Activated T-helper 17 cell treated with anti-CD3 and anti-CD28 coated beads, Interleukin-2, amount 50 U/mL, for 72 hours (primary cell): Measurements from ENCODE around the gene CDK14. TPM values are rescaled to one million over a fixed set of nuclear protein-coding genes. Genes with fewer than 3 reads are reported as not detected.

ENCODE experiments used
- ATAC-seq: fragments of 150-1000 bp; cut with Tn5 transposase; replicated peaks from 2 replicates; pipeline ENCODE4 v1.10.0; 2021; ENCODE audit warnings: mild to moderate bottlenecking, moderate library complexity
- H3K27ac Mint-ChIP-seq: one replicate; pipeline ENCODE4 v1.8.0; 2022; ENCODE audit warnings: mixed read lengths
- H3K27me3 Mint-ChIP-seq: one replicate; pipeline ENCODE4 v1.8.0; 2022; ENCODE audit warnings: mixed read lengths
- H3K36me3 Mint-ChIP-seq: one replicate; pipeline ENCODE4 v1.8.0; 2022; ENCODE audit warnings: low read depth, mild to moderate bottlenecking, mixed read lengths
- H3K4me1 Mint-ChIP-seq: one replicate; pipeline ENCODE4 v1.8.0; 2022; ENCODE audit warnings: mixed read lengths
- H3K4me3 Mint-ChIP-seq: one replicate; pipeline ENCODE4 v1.8.0; 2022; ENCODE audit warnings: mild to moderate bottlenecking, mixed read lengths
- H3K9me3 Mint-ChIP-seq: one replicate; pipeline ENCODE4 v1.8.0; 2022; ENCODE audit warnings: mixed read lengths
- total RNA-seq, 2 donors: library from RNA; stranded (reverse); gene quantifications; one replicate each; pipeline ENCODE4 v1.2.3, GENCODE V29; 2022

The CDK14 gene
- total RNA-seq, 2 donors from 2014 or later = 0.04 to 1.4 TPM

DNA sequence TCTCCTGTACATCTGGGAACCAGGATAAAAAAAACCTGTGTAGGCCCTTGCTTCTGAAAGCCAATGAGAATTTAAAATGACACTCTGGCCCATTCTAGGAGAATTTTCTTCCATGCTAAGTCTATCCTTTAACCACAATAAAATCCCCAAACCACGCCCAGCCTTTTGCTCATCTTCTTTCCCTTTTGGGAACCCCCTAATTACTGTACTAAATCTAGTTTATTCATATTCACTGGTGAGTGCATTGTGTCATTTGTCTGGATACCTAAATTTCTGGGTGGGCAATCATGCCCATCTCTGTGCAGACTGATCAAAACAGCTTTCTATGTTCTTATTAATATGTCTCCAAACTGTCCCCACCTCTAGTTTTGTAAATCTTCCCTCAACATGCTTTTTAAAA, 11.7 kb upstream of the CDK14 start:
- Mint-ChIP-seq H3K36me3 (no peaks in the 10 kb centered on the region), H3K4me3 (no peak overlapping the region), H3K9me3 (no peaks in the 10 kb centered on the region), H3K4me1 (no peaks in the 10 kb centered on the region), H3K27me3 (no peaks in the 10 kb centered on the region), H3K27ac (no peak overlapping the region)
- ATAC-seq = no peak

DNA sequence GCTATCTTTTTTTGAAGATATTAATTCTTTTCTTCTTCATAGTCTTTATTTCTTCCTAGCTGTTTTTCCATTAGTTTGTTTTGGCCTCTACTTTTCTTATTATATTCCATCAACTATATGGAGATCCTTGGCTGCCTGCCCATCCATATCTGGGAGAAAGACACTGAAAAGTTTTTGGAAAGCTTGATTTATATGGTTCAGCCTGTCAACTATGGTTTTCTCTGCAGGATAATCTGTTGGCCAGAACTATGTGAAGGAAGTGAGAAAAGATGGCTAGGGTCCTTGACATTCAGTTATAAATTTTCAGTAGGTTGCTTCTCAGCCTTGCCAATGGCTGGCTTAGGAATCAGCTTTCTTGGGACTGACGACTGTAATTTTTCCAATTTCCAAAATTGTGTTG, 10.0 kb upstream of the CDK14 start:
- no peaks in the 10 kb centered on the region for H3K4me1 Mint-ChIP-seq
- no peaks in the 10 kb centered on the region for H3K9me3 Mint-ChIP-seq
- H3K27ac Mint-ChIP-seq = no peak overlapping the region
- no peak for ATAC-seq
- no peaks in the 10 kb centered on the region for H3K36me3 Mint-ChIP-seq
- no peak overlapping the region for H3K4me3 Mint-ChIP-seq
- H3K27me3 Mint-ChIP-seq = no peaks in the 10 kb centered on the region

DNA sequence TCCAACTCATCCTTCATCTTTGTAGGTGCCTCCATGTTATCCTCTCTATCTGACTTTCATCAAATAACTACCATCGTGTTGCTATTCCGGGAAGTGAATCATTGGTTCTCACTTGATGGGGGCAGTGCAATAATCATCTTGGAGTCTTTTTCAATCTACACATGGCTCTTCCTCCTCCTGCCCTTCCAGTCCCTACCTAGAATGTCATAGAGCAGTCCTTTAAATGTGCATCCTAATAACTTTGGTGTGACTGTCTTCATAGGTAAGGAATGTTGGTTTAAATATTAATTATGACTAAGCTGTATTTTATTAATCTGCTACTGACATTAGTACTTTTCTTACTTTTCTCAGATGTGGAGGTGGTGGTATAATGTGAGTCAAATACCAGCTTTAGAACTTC, 8.4 kb upstream of the CDK14 start:
- Mint-ChIP-seq H3K4me3 (no peak overlapping the region), H3K27me3 (no peaks in the 10 kb centered on the region), H3K36me3 (no peaks in the 10 kb centered on the region), H3K9me3 (no peaks in the 10 kb centered on the region), H3K27ac (no peak overlapping the region), H3K4me1 (no peaks in the 10 kb centered on the region)
- ATAC-seq = no peak

DNA sequence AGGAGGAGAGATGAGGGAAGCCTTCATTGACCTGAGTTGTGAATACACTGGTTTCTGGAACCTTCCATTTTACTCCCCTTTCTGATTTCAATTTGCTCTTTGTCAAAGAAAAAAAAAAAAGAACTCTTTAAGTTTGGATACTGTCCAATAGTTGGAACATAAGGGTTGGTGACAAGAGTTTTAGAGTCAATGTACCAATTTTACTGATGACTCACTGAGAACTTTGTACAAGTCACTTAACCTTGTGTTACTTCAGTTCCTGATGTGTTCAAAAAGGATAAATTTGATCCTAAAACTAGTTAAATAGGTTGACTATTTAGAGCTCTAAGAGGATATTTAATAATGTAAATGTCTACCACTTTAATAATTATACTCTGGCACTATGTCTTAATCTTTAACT, 4.1 kb upstream of the CDK14 start:
- Mint-ChIP-seq H3K4me3 (no peak overlapping the region), H3K27ac (no peak overlapping the region), H3K4me1 (peaks cover 4% of the 10 kb centered on the region), H3K27me3 (peaks cover 18% of the 10 kb centered on the region), H3K9me3 (no peaks in the 10 kb centered on the region), H3K36me3 (no peaks in the 10 kb centered on the region)
- ATAC-seq = no peak

DNA sequence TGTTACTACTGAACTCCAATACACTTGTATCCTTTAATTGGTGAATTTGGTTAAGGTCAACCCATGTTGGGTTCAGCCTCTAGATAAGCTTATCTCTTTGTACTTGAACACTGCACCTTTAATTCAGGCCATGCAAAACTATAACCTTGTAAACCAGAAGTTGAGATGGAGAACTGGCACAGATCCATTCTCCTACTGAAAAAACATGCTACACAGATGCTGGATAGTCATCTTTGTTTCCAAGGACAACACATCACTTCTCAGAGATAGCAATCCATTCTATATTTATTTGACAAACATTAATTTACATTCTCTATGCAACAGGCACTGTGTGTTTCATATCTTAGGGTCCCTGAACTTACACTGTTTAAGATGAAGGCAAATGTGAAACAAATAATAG, 2.9 kb upstream of the CDK14 start:
- H3K36me3 Mint-ChIP-seq = no peaks in the 10 kb centered on the region
- H3K27me3 Mint-ChIP-seq = peaks cover 30% of the 10 kb centered on the region
- H3K9me3 Mint-ChIP-seq = no peaks in the 10 kb centered on the region
- ATAC-seq = no peak
- no peak overlapping the region for H3K4me3 Mint-ChIP-seq
- H3K4me1 Mint-ChIP-seq = peaks cover 14% of the 10 kb centered on the region
- H3K27ac Mint-ChIP-seq = no peak overlapping the region

DNA sequence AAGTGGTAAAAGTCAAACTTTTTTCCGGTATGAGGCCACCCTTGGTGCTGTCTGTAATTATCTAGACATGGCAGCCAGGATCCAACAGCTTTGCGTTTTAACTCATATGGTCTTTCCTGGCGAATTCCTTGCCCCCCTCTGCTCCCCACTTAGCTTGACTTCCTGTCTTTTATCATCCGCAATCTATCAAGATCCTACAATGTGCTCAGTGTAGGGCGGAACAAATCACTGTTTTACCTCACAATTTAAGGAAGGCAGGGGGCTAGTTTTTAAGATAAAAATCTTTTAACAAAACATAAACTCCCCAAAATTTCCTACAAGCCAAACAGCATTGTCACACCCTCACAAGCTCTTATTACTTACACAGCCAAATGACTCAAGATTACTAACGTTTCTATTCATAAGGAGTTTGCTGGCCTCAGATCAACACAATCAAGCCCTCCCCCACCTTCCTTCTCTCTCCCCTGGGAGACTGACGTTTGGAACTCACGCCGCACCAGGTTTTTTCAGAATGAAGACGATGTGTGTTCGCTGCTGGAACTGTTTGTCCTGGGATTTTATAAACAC, 1.3 kb upstream of the CDK14 start:
- Mint-ChIP-seq H3K27ac (no peak overlapping the region), H3K36me3 (no peaks in the 10 kb centered on the region), H3K4me1 (peaks cover 14% of the 10 kb centered on the region), H3K9me3 (no peaks in the 10 kb centered on the region), H3K4me3 (peak overlapping the region; percentile 51), H3K27me3 (peaks cover 39% of the 10 kb centered on the region)
- peak; percentile 18 for ATAC-seq

DNA sequence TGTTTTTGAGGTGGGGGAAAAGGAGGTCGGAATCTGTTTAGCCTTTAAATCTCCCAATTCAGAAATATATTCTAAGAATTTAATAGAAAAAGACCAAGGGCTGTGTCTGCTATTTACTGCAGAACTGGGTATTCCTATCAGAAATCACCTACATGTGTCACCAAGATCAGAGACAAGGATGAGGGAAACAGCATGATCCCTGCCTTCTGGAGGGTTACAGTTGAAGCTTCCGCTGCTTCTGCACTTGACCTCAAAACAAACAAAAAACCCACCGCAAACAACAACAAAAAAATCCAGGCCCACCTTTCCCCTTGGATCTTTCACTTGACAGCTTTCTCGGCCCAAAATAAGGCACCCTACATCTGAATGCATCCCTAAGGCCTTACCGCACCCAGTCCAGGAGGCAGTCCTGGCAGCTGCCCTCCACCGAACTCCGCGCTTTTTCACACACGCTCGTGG, 750 bp upstream of the CDK14 start:
- Mint-ChIP-seq H3K27ac (no peak overlapping the region), H3K4me1 (peaks cover 14% of the 10 kb centered on the region), H3K36me3 (no peaks in the 10 kb centered on the region), H3K27me3 (peaks cover 39% of the 10 kb centered on the region), H3K9me3 (no peaks in the 10 kb centered on the region), H3K4me3 (peak overlapping the region; percentile 51)
- no peak for ATAC-seq

DNA sequence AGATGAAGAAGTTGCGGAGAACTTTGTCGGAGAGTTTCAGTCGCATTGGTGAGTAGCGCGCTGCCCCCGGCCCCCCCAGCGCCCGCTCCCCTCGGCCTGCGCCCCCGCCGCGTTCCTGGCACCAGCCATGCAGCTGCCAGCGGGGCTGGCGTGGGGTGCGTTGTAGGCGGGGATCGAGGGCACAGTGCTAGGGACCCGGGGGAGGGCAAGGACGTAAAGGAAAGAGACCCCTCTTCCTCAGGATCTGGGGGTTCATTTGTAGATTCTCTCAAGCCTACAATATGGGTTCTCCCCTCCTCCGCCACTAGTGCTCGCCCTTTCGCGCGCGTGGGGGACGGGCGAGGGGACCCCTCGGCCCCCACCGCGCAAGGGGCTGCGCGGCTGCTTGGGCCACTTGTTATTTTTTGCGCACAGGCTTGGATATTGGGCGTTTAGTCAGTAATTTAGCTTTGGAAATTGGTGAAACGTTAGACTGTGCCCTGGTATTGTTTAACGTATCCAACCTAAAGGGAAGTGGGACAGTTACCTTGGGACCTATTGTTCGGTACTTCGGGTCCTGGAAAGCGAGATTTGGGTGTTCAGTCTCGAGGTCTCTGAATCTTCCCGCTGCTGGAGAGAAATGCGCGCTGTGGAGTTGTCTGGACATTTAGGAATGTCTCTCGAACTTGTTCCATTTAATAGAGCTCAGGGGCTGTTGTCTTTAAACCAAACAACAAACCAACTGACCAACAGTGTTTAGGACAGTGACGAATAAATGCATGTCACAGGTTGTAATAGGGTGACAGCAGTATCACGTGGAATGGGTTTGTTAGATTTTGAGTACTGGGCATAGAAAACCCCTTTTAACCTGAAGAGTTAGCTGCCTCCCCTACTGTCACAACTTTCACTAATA, 796 bp downstream of the CDK14 start:
- H3K4me3 Mint-ChIP-seq = peak overlapping the region; percentile 54
- ATAC-seq = no peak
- H3K27ac Mint-ChIP-seq = no peak overlapping the region

DNA sequence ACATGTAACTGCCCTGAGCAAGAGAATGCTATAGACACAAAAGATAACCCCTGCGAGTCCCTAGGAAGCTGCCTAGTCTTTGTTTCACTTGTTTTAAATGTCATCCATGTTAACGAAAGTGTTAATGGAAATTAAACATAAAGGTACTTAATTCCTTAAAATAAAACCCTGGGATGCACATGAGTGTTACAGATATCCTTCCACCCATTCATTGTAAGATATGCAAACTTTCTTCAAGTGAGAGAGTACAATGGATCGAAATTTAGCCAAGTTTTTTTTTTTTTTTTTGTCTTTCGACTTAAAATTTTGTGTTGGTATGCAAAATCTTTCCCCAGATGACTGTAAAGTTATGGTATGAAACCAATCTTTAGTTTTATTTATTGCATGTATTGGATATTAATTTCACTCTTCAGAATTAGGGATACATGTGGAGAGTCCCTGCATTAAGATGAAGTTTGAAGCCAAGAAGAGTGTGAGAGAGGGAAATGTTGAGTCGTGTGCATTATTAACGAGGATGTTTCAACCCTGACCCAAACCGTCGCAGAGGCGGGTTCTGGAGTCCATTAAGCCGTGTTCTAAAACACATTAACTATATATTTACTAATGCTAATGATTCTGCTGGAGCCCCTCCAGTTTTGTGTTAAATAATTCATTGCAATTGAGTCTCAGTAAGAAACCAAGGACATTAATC, 1.6 kb downstream of the CDK14 start:
- H3K9me3 Mint-ChIP-seq = no peaks in the 10 kb centered on the region
- H3K27me3 Mint-ChIP-seq = peaks cover 49% of the 10 kb centered on the region
- no peak overlapping the region for H3K27ac Mint-ChIP-seq
- H3K4me1 Mint-ChIP-seq = peaks cover 14% of the 10 kb centered on the region
- no peaks in the 10 kb centered on the region for H3K36me3 Mint-ChIP-seq
- ATAC-seq = no peak
- peak overlapping the region; percentile 54 for H3K4me3 Mint-ChIP-seq

More for the DNA sequence above, 796 bp downstream of the CDK14 start:
- Mint-ChIP-seq H3K9me3 (no peaks in the 10 kb centered on the region), H3K27me3 (peaks cover 49% of the 10 kb centered on the region), H3K4me1 (peaks cover 14% of the 10 kb centered on the region), H3K36me3 (no peaks in the 10 kb centered on the region)

DNA sequence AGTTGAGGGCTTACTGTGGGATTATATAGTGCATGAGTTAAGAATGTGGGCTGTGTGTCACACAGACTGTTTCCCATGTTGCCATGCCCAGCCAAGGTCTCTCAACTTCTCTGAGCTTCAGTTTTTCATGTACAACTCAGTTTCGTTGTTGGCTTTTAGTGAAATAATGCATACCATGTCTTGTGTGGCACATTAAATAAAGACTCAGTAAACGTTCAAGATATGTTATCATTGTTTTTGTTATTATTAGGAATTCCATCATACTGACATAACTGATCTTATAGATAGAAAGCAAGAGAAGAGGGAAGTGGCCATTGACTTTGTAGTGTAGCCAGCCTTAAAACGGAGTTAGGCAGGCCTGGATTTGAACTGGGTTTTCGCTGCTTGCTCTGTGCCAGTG, 2.9 kb downstream of the CDK14 start:
- Mint-ChIP-seq H3K27ac (no peak overlapping the region), H3K4me1 (peaks cover 14% of the 10 kb centered on the region), H3K36me3 (no peaks in the 10 kb centered on the region), H3K4me3 (no peak overlapping the region), H3K27me3 (peaks cover 43% of the 10 kb centered on the region), H3K9me3 (no peaks in the 10 kb centered on the region)
- ATAC-seq = no peak

DNA sequence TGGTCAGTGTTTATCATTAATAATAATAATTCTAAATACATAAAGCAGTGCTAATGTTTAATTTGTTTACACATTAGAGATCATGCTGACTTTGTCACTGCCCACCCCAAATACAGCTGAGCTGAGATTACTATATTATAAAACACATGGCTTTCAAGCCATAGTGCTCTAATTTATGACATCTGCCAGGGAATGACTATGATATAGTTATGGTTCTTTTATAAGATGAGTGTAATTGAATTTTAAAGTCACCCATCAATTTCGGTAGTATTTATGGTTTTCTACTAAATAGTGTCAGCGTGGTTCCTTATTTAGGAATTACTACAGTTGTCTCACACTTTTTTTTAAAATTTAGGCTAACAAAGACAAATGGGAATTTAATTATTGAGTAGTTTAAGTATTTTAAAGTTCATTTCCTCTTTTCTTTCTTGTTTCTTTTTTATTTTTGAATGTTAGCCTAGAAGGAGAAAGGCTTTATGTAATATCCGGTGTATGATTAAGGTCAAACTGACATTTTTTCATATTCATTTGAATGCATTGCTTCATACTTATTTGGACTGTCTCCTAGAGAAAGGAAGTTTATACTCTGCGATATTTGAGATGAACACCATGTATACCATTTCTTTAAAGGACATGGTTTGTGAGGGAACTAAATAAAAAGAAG, 3.9 kb downstream of the CDK14 start:
- Mint-ChIP-seq H3K27me3 (peaks cover 36% of the 10 kb centered on the region), H3K9me3 (no peaks in the 10 kb centered on the region), H3K4me1 (peaks cover 10% of the 10 kb centered on the region), H3K36me3 (no peaks in the 10 kb centered on the region), H3K4me3 (no peak overlapping the region), H3K27ac (no peak overlapping the region)
- ATAC-seq = no peak

DNA sequence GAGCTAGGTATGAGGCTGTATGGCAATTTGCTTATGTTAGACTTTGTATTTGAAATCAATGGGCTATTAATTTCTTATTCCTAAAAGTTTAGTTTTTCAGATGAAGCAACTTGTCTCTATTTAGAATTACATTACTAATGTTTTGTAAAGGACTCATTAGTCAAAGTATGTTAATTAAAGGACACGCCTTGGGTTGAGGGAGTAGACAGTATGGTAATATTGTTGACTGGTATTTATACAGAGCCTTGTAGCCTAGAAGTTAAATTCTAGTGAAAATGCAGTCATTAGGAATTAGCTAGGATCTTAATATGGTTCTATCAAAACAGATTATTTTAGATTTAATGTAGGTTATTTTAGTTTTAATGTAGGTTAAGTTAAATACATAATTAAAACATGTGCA, 6.2 kb downstream of the CDK14 start:
- peaks cover 36% of the 10 kb centered on the region for H3K27me3 Mint-ChIP-seq
- H3K4me3 Mint-ChIP-seq = no peak overlapping the region
- no peaks in the 10 kb centered on the region for H3K9me3 Mint-ChIP-seq
- no peak overlapping the region for H3K27ac Mint-ChIP-seq
- H3K36me3 Mint-ChIP-seq = no peaks in the 10 kb centered on the region
- H3K4me1 Mint-ChIP-seq = peaks cover 7% of the 10 kb centered on the region
- no peak for ATAC-seq

DNA sequence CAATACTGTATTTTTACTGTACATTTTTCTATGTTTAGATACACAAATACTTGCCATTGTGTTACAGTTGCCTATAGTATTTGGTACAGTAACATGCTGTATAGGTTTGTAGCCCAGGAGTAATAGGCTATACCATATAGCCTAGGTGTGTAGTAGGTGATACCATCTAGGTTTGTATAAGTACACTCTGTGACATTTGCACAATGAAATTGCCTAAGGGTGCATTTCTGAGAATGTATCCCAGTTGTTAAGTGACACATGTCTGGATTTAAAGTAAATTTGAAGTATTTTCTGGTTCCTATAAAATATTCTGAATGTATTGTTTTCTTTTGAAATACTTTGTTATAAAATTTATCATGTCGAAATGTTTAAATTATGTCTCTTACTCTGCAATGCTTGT, 7.2 kb downstream of the CDK14 start:
- no peaks in the 10 kb centered on the region for H3K4me1 Mint-ChIP-seq
- H3K36me3 Mint-ChIP-seq = no peaks in the 10 kb centered on the region
- H3K9me3 Mint-ChIP-seq = no peaks in the 10 kb centered on the region
- H3K4me3 Mint-ChIP-seq = no peak overlapping the region
- no peak for ATAC-seq
- no peak overlapping the region for H3K27ac Mint-ChIP-seq
- peaks cover 25% of the 10 kb centered on the region for H3K27me3 Mint-ChIP-seq

DNA sequence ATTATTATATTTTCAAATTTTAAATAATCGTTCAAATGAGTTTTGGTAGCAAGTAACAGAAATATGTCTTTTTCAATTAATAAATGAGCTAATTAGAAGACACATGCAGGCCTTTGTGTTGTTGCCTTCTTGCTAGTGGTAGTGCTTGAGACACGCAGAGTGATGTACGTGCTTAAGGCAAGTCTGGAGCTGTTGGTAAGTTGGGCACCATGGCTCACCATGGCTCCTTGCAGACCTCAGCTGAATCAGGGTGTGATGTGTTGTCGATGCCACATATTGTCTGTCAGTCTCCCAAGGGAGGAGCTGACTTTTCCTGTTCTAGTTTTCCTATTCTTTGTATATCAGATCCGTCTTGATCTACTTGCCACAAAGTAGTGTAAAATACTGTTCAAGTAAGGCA, 8.3 kb downstream of the CDK14 start:
- Mint-ChIP-seq H3K27me3 (peaks cover 23% of the 10 kb centered on the region), H3K4me3 (no peak overlapping the region), H3K36me3 (no peaks in the 10 kb centered on the region), H3K9me3 (no peaks in the 10 kb centered on the region), H3K4me1 (no peaks in the 10 kb centered on the region), H3K27ac (no peak overlapping the region)
- no peak for ATAC-seq
